GM18498 (cell line): ENCODE data around the gene OR51E2.
"Not testable (repeated sequence)": the region's sequence is repeated elsewhere in the genome, so short reads cannot be mapped to it uniquely, and the experiment has no call there.

ENCODE experiments used
- ATAC-seq: cut with Tn5 transposase; IDR thresholded peaks from one replicate; pipeline ENCODE4 v1.9.1; 2021; ENCODE audit warnings: mild to moderate bottlenecking, moderate library complexity; ENCODE audit not compliant: unreplicated experiment

OR51E2 gene, protein sequence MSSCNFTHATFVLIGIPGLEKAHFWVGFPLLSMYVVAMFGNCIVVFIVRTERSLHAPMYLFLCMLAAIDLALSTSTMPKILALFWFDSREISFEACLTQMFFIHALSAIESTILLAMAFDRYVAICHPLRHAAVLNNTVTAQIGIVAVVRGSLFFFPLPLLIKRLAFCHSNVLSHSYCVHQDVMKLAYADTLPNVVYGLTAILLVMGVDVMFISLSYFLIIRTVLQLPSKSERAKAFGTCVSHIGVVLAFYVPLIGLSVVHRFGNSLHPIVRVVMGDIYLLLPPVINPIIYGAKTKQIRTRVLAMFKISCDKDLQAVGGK

DNA sequence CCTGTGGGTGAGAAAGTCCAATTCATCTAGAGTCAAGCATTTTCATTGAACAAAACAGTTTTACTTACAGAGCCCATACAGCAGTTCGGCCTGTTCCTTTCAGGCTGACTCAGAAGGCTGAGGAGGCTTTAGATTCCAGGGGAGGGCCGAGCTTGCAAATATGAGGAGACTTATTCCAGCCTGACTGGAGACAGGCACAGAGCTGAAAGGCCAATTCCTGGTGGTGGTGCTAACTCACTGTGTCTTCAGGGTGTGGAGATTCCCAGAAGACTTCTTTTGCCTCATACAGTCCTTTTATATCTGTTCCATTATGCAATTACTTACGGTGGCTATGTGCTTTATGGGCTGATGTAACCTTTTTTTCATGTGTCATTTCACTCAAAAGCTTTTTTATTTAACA is at the start of gene OR51E2:
OR51E2 (minus strand) TSS at position 269 of the 400 bp plus-strand sequence. CDS start 15,142 bp downstream, outside the sequence.
- no peak for ATAC-seq

- ATAC-seq = no peak
These were observed 43.1 kb upstream of the OR51E2 start for GRCh38 chr11:4740735-4741134.

DNA sequence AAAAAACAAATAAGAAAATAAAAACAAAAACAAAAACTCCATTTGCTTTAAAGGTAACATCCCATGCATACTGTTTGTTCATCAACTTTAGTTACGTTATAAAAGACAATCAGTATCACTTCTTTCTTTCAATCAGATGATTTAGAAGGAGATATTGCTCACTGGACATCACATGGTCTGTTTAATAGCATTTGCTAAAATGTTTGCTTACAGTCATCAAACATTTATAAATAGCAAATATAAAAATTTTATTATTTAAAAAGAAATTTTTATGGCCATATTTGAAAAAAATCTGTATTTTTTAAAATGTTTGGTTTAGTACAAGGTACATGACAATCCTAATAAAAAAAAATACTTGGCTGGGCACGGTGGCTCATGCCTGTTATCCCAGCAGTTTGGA is 29.5 kb upstream of the OR51E2 start:
- no peak for ATAC-seq

GRCh38 chr11:4722616-4723534 is 25.2 kb upstream of the OR51E2 start:
- ATAC-seq = not testable (repeated sequence)

DNA sequence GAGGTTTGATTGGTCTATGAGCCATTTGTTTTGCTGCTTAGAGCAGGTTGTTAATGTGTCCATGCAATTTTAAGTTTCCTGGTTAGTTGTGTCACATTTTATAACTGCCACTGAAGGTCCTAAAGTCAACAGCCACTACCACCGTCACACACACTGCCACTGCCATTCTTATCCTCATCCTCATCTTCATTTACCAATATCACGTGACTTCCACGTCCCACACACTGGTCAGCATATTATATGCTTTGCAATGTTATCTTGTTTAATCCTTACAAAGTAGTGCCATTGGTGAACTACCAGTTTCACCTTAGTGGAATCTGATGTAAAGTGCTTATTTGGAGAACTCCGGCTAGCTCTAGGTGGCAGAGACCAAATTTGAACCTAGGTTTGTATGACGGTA is 16.6 kb upstream of the OR51E2 start:
- ATAC-seq = no peak

DNA sequence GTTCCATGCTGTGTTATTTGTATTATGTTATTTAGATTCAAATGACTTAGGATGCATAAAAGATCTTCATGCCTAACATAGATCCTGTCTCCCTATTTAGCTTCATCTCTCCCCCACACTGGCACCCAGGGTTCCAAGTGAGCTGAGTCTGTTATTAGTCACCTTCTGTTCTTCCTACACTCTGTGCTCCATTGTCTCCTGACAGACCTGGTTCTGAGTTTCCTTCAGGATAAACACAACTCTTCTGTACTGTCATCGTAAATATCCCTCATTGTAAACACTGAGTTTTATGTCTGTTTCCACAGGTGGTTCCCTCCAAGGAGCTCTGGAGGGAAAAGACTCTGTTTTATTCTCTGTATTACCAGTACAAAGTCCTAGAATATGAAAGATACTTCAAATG is 15.6 kb upstream of the OR51E2 start:
- ATAC-seq = no peak

DNA sequence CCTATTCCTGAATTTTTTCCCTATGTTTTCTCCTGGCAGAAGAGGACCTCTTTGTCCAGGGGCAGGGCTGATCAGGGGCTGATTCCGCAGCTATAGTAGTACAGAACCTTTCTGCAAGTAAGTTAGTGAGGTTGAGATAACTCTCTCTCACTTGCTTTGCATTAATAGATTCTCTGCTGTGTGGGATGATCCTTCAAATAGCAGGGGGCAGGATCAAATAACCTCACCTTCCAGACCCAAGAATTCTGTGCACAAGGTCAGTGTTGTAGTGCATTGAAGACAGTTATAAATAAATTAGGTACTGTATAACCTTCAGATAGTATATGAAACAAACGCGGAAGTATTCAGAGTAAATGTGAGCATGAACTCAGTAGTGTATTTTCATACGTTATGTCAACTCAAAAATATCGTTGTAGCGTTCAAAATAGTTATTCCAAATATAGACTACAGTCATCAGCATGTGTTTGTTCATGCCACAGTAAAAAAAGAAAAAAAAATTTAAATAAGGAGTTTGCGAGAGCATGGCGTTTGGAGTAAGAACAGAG is 7.2 kb upstream of the OR51E2 start:
- no peak for ATAC-seq

GRCh38 chr11:4704054-4704789 is 6.6 kb upstream of the OR51E2 start, which contains the start of gene MMP26:
Gene MMP26 (plus strand): TSS chr11:4704784.
- ATAC-seq = no peak

DNA sequence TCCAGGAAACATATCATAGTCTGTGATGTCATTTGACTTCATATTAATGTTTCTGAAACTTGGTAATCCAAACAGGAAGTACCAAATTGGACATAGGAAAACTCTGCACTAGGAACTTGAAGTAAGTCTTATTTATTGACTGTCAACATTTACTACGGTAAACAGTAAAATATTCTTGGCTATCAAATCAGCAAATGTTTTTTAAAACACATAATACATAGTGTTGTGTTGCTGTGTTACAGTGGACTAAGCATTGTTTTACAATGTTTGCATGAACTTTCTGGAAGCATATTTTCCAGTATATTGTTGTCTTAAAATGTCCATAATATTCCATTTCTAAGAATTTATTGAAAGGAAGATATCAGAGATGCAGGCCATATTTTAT is 2.8 kb upstream of the OR51E2 start:
- ATAC-seq = no peak

GRCh38 chr11:4699697-4700435 is 2.2 kb upstream of the OR51E2 start:
- peak; percentile 96 for ATAC-seq

- ATAC-seq = no peak
These were observed 2.2 kb downstream of the OR51E2 start for GRCh38 chr11:4695442-4695841.

DNA sequence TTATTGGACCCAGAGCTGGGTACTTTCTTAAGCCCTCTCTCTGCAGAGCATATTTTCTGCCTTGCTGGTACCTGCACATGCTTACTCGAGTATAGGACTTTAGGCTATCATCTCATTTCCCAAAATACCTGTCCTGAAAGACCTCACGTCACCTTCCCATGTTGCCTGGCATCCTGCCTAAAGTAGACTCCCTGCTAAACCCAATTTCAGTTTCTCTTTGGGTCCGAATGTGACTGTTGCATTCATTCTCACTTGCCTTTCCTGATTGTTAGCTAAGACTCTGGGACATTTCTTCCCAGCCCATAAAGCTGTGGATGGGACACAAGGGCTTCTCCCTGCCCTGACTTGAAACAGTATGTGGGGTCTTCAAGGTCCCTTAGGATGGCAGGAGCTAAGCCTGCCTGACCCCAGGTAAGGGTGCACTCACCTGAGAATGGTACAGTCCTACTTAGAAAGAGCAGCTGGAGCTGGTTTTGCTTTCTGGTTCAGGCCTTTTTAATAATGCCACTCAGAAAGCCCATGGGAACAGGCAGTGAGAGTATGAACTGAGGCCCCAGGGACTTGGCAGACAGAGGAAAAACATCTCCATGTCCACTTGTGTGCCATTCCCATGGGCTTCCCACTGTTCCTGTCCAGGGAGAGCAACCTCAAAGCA is 12.9 kb downstream of the OR51E2 start:
- ATAC-seq = no peak

GRCh38 chr11:4682623-4683419 is 14.8 kb downstream of the OR51E2 start:
- no peak for ATAC-seq

GRCh38 chr11:4680341-4680740 is 17.3 kb downstream of the OR51E2 start:
- ATAC-seq = no peak

DNA sequence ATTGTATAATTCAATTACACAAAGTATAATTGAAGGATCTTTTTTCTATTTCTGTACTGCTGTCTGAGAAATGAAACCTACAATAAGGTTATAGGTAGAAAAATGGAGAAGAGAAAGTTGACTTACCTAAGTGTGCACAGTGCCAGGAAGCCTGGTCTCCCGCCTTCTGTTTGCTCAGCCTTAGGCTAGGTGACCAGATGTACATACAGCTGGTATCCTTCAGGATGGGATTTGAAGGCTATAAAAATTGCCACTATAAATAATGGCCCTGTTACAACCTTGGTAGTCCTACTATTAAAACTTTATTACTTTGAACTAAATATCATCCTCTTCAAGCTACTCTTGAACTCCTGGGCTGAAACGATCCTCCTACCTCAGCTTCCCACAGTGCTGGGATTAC is 19.7 kb downstream of the OR51E2 start:
- ATAC-seq = no peak

DNA sequence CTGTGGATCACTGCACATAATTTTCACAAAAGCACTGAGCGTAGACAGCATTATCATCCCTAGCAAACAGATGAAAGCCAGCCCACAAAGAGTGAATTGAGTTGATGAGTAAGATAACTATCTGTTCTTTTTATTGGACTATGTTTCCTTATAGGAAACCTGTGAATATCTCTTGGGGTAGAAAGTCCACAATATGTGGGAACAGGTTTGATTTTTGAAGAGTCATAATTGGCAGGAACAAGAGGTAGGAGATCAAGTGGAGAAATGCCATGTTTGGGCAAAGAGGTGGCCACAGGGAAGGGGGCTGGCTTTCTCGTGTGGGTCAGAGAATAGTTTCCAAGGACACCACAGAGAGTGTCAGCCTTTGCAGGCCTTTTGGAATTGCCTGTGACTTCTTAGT is 23.9 kb downstream of the OR51E2 start:
- no peak for ATAC-seq

GRCh38 chr11:4672470-4672869 is 25.2 kb downstream of the OR51E2 start:
- no peak for ATAC-seq

GRCh38 chr11:4671741-4672140 is 25.9 kb downstream of the OR51E2 start:
- ATAC-seq = no peak

DNA sequence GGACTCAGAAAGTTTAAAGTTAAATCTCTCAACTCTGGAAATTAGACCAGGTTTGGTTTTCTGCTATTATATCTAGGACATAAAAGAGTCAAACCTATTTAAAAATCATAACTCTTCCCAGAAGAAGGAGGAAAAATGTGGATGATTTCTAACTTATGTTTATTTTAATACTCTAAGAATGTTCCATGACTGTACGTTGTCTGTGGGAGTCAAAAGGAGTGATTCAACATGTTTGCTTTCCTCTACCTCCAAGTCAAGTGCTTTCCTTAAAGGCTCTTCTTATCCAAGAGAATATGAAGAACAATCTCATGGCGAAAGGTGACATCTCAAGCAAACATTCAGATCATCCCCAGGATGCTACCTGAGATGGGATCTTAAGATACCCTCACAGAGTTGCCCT is 32.2 kb downstream of the OR51E2 start:
- ATAC-seq = no peak
